Stimulated activated naive CD4-positive, alpha-beta T cell (primary cell): ENCODE results near the gene CLDN2.

Experiments
- DNase-seq, 6 experiments: peaks; one replicate each; lab custom pipeline; 2025; lab: John Stamatoyannopoulos, UW

The CLDN2 gene

DNA sequence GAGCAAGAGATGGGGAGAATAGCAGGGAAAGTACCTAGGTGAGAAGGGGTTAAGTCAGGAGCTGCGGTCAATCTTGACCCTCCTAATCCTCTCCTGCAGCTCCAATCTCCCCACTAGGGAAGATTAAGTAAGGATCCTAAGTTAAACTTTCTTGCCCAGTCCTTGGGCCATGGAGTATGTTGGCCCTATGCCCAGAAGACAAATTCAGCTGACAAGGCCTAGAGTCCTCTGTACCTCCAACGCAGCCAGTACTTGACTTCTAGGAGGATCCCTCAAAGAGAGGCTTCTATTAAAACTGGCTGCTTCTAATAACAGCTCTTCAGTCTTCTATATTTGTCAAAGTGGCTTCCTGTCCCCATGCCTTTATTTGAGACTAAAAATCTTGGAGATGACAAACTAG is 1.4 kb downstream of the CLDN2 start:
- DNase-seq = no peak

DNA sequence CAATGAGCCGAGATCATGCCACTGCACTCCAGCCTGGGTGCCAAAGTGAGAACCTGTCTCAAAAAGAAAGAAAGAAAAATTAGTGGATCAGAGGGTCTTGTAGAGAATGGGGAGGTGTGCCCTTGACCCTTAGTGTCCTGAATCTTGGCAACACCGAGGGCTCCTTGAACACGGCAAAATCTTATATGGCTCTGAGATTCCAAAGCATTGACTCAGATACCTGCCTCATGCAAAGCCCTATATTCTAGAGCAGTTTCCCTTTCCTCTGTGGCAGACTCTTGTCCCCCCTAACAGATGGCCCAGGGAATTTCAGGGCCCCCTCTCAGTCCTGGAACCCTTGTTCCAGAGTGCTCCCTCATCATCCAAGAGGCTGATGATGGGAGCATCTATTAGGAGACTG is 6.8 kb downstream of the CLDN2 start:
- DNase-seq = no peak

DNA sequence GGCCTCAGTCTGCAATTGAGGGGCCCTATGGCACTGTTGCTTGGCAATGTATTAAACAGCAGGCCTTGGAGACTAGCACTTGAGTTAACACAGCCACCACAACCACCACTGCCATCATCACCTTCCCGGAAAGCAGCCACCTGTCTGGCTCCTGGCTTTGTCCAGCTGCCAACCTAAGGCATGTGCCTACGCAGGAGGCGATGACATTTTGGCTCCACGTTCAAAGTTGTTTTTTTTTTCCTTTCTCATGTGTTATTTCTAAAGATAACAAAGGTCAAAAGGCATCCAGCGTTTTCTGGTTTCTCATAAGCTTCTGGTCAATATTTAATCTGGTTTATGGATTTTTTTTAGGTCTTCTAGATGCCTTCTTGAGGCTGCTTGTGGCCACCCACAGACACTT is 7.5 kb downstream of the CLDN2 start:
- no peak for DNase-seq

GRCh38 chrX:106928227-106928626 is 8.0 kb downstream of the CLDN2 start:
- DNase-seq = no peak

GRCh38 chrX:106931831-106932491 is 11.8 kb downstream of the CLDN2 start:
- no peak for DNase-seq

- DNase-seq = no peak
Observed at GRCh38 chrX:106932492-106932923, 12.3 kb downstream of the CLDN2 start.

DNA sequence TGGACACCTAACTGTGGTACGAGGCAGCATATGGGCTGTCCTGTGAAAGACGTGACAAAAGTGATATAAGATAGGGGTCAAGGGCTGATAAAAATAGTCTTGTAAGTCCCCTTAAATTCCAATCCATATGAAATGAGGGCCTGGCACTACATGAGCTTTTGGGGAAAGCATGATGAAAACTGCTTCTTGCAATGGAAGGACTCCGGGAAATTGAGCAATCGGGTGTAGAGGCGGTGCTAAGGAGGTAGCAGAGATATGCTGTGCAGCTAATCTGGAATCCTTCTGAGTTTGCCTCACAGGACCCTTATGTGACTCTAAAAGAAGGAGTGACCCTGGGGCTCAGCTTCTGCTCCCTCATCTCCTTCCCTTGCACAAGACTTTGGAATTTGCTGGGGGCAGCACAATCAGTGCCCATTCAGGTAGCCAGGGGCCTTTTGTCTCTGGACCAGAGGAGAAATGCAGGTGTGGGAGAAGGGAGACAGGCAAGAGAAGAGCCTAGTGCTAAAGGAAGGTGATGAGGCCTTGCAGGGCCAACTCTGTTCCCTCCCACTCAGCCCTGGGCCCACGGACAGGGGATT is 12.8 kb downstream of the CLDN2 start:
- DNase-seq = no peak

GRCh38 chrX:106933538-106933961 is 13.3 kb downstream of the CLDN2 start:
- no peak for DNase-seq

GRCh38 chrX:106935175-106935574 is 15.0 kb downstream of the CLDN2 start:
- DNase-seq = no peak

DNA sequence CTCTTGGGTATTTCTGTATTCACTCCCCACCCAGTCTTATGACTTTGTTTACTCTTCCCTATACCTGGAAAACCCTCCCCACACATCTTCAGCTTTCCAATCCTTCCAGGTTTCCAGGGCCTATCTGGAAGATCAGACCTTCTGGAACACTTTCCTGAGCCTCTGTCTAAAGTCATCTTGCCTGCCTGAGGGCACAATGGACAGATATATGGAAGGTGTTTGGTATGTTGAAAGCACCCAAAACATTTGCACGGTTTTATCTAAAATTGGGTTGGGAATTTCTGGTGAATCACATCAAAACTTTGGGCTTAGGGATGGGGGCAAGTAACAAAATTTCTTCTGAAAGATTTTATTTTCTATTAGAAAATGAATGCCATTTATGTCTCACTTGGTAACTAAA is 16.0 kb downstream of the CLDN2 start:
- no peak for DNase-seq

GRCh38 chrX:106939566-106939965 is 19.4 kb downstream of the CLDN2 start:
- no peak for DNase-seq

DNA sequence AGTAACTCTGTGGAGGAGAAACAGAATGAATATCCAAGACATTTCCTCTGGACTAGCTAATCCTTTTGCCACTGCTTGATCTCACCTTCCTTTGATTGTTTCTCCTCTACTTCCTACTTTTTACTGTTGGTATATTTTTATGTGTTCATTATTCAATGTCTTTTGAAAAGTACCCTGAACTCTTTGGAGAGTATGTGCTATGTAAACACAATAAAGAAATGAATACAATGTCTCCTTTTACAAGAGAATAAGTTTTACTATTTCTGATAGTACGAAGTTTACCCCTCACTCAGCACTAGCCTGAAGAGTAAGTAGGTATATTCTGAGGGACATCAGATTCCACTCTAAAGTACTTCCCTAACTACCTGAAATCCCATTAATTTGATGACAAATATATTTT is 19.9 kb downstream of the CLDN2 start:
- DNase-seq = no peak

DNA sequence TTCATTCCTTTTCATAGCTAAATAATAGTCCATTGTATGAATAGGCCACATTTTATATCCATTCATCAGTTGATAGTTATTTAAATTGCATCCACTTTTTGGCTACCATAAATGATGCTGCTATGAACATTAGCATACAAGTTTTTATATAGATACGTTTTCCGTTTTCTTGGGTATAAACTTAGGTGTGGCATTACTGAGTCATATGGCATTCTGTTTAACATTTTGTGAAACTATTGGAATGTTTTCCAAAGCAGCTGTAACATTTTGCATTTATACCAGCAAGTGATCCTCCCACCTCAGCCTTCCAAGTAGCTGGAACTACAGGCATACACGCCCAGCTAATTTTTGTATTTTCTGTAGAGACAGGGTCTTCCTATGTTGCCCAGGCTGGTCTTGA is 26.3 kb downstream of the CLDN2 start:
- no peak for DNase-seq

- DNase-seq = no peak
Observed at GRCh38 chrX:106948641-106949040, 28.4 kb downstream of the CLDN2 start.

DNA sequence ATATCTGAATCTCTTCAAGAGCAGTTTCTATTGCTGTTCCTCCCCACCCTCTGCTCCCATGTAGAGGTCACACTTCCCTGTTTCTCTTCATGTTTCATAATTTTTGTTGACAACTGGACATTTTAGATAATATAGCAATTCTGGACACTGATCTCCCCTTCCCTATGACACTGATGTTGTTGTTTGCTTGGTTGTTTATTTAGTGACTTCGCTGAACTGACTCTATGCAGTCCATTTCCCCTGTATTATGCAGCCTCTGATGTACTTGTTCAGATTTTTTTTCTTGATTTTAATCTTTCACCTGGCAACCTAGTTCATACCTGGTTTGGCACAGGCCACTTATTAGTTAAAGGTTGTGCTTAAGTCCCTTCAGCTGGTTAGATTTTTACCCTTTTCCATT is 29.2 kb downstream of the CLDN2 start:
- DNase-seq = no peak

DNA sequence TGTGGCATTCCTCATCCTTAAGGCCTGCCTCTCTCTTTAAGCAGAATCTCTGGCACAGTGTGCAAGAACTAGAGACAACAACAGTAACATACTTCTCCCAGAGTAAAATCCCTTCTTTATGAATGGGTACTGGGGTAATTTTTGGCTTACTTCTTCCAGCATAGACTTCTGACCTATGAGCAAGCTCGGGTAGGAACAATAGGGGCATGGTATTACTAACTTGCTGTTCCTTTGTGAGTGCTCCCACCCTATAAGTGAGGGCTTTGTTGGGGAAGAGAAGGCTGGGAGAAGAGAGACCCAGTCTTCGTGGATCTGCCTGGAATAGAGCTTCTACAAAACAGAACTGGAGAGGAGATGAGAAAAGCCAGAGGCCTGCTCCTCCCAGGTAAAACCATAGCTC is 30.2 kb downstream of the CLDN2 start:
- DNase-seq = no peak

DNA sequence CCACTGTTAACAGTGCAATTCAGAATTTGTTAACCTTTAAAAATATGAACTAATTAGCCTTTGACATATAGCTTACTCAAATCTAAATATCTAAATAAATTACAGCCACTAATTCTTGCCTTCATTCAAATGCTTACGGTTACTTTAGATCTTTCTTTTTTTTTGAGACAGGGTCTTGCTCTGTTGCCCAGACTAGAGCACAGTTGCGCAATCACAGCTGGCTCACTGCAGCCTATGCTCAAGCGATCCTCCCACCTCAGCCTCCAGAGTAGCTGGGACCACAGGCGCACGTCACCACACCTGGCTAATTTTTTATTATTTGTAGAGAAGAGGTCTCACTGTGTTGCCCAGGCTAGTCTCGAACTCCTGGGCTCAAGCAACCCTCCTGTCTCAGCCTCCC is 31.0 kb downstream of the CLDN2 start:
- no peak for DNase-seq

- no peak for DNase-seq
Observed at GRCh38 chrX:106952089-106952488, 31.9 kb downstream of the CLDN2 start.

GRCh38 chrX:106952538-106952937 is 32.3 kb downstream of the CLDN2 start:
- DNase-seq = no peak

- DNase-seq = peak in 1 of 6 experiments; percentile 2
Observed at GRCh38 chrX:106952988-106953387, 32.8 kb downstream of the CLDN2 start.

DNA sequence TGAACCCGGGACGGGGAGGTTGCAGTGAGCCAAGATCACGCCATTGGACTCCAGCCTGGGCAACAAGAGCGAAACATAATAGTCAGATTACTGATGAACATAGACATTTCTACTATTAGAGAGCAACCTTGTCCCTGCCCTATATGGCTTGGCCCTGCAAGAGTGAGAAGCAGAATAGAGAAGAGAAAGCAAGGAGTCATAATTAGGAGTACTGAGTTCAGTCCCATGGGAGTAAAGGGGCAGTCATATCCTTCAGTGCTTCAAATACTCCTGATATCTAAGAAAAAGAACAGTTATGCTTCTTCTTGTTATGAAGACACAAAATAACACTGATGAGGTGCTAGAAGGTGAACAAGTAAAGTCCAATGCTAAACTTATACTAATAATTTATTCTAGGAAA is 33.8 kb downstream of the CLDN2 start:
- no peak for DNase-seq

DNA sequence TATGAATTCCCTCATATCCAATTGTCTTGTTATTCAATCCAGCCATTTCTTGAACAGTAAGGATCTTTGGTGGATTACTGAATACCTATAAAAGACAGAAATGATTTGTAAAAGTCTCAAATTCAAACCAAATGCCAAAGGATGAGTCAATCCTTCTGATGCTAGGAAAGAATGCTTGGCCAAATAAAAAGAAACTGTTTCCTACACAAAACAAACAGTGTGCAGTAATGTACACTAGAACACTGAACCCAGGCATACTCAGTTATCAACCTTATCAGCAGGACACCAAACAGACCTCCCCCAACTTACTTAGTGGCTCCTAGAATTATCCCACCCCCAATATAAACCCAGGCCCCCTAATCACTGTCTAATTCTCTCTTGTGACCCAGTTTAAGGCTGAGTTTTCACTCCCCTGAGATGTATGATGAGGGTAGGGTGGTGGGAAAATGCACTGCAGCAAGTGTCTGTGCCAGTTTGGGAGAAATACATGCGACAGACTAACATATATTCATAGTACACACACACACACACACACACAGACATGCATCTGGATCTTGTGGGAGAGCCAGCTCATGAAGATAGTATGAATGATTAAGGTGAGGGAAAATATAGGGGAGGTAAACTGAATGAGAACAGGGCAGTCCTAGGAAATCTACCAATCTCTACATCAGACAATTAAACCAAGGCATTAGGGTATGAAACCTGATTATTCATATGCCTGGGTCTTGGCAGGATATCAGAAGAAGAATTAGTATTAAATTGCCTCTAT is 35.0 kb downstream of the CLDN2 start:
- no peak for DNase-seq

- no peak for DNase-seq
Observed at GRCh38 chrX:106957856-106958255, 37.7 kb downstream of the CLDN2 start.
